Keratinocyte (primary cell): Measurements from ENCODE around the gene USP28.

Source experiments
- CTCF ChIP-seq, 3 experiments: IDR thresholded peaks in 1 of 3; conservative IDR thresholded peaks in 1 of 3; optimal IDR thresholded peaks in 1 of 3; 2 replicates in 2 of 3; 3 replicates in 1 of 3; pipeline versions ENCODE3 to v1.5.1; 2011; ENCODE audit warnings: low read length in 3 of 3, mild to moderate bottlenecking in 3 of 3, moderate library complexity in 2 of 3, control low read depth in 1 of 3, inconsistent platforms in 1 of 3; ENCODE audit not compliant: insufficient read depth in 2 of 3; ENCODE audit errors: extremely low read depth in 1 of 3
- EZH2 ChIP-seq: IDR thresholded peaks from one replicate; pipeline ENCODE4 v1.6.1; 2012; ENCODE audit warnings: inconsistent platforms, mild to moderate bottlenecking, low read length, moderate library complexity

GRCh38 chr11:113906038-113906437 is 30.7 kb upstream of the USP28 start:
- TF ChIP-seq CTCF (optimal IDR thresholded peaks at IDR 0.05 in 1 of 3, IDR thresholded peaks at IDR 0.05 in 1 of 3, conservative IDR thresholded peaks at IDR 0.05 in 1 of 3; ENCODE audit: extremely low read depth in 1 of 3, insufficient read depth in 2 of 3, low read length in 3 of 3) (peak in 2 of 3 experiments; percentile 10 to 14), EZH2 (no peak)
